GM12874 (cell line): ENCODE results near the gene FRMD3.

Experiments
- TF ChIP-seq, protein P1 (sequence below): IDR thresholded peaks from 2 replicates; pipeline ENCODE4 v1.5.1; 2011; ENCODE audit warnings: low read depth, mild to moderate bottlenecking, control low read depth, low read length, moderate library complexity; ENCODE audit not compliant: insufficient read depth

Gene FRMD3

DNA sequence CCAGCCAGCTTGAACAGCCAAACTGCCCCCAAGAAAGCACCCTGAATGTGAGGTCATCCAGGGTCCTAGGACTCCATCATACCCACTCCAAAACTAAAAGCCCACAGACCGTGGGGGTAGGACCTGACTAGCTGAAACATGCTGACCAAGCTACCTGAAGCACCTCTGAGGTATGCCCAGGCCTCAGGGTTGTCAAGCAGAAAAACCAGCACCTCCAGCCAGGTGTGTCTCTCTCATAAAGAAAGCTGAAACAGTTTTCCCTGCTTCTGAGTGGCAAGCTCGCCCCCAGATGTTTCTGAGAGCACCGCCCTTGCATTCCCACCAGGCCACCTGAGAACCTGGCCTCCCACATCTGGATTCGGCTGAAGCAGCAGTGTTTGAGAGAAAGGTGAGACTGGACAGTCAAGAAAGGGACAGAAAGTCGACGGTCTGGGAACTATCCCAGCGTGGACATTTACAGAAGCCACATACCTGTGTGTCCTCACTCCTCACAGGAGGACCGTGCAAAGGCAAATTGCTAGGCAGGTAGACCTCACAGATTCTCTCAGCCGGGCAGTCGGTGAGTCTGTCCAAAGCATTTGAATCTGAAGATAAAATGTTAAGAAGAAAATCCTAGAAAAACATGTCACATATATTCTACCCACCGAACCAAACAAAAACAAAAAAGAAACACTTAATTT is 319.6 kb downstream of the FRMD3 start:
- TF ChIP-seq, protein P1, sequence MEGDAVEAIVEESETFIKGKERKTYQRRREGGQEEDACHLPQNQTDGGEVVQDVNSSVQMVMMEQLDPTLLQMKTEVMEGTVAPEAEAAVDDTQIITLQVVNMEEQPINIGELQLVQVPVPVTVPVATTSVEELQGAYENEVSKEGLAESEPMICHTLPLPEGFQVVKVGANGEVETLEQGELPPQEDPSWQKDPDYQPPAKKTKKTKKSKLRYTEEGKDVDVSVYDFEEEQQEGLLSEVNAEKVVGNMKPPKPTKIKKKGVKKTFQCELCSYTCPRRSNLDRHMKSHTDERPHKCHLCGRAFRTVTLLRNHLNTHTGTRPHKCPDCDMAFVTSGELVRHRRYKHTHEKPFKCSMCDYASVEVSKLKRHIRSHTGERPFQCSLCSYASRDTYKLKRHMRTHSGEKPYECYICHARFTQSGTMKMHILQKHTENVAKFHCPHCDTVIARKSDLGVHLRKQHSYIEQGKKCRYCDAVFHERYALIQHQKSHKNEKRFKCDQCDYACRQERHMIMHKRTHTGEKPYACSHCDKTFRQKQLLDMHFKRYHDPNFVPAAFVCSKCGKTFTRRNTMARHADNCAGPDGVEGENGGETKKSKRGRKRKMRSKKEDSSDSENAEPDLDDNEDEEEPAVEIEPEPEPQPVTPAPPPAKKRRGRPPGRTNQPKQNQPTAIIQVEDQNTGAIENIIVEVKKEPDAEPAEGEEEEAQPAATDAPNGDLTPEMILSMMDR: no peak

DNA sequence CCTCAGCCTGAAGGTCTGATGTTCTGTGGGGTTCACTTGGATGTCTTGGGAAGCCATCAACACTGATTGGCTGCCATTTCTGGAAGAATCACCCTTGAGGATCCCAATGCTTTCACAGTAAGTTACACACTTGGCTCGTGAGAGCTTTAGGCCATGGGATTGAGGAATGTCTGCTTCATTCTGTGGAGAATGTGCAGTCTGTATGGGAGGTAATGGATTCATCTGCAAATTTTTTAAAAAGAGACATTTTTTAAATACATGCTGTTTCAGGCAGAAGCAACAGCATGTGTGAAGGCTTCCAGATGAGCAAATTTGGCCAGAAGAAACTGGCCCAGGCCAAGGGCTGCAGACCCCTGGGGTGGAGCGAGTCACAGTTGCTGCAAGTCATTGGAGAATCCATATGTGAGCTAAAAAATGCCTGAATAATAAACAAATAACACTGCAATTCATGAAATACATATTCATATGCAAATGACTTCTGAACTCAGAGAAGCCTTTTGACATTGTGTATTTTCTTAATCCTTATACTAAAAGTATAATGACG is 328.9 kb downstream of the FRMD3 start:
- TF ChIP-seq, protein P1: no peak

DNA sequence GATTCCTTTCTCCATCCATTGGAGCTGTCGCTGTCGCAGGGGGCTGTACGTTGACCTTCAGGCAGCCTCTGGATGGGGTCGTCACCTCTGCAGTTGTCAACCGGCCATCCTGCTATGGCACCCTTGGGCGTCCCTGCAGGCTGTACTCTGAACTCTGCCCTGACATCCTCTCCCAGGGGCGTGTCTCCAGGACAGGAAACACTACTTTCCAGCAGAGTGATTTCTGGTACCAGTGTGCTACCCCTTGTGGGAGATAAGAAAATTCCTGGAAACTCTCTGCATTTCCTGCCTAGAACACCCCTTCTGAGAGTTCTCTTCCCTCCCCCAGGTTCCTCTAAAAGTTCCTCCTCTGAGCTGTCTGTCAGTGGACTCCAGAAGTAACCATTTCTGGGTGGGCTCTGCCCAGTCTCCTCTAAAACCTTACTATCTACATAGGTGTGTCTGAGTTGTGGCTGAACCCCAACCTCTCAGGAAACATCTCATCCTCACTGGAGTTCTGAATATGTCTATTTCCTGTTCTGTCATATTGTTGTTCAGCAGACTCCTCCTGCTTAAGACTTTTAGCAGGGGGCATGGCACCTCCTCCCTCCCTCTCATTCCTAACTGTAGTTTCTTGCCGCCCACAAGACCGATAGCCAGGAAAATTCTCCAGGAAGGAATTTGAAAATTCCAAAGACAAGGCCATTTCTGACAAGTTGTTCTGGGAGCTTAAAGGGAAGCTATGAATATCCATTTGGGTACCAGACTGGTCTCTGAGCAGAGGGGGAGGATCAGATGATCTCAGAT is 329.9 kb downstream of the FRMD3 start:
- TF ChIP-seq, protein P1: no peak

DNA sequence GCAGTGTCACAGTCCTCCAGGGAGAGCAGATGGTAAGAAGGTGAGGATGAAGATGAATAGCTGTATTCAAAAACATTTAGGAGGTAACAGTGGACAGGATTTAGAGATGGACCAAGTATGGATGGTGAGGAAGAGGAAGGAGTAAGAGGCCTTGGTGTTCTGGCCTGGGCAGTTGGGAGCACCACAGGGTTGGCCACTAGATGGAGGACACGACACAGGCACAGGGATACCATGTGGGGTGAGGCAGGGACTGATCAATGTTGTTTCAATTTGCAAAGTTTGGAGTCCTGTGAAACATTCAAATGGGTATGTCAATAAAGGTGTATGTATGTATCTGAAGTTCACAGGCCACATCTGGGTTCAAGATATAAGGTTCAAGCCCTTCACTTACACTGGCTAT is 334.2 kb downstream of the FRMD3 start:
- TF ChIP-seq, protein P1: no peak

DNA sequence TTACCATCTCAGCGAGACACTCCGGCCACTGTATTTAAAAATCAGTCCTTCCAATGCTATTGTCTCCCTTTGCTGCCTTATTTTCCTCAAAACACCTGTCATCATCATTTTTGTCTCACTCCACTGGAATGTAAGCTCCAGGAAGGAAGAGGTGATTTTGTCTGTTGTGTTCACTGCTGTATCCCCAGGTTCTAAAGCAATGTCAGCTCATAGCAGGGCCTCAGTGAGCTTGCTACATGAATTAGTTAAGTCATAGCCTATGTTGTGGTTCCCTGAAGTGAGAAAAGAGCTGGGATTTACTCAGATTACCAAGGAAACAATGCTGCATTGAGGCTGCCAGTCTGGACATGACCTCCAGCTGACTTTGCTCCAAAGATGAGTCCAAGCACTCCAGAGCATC is 337.7 kb downstream of the FRMD3 start:
- TF ChIP-seq, protein P1: no peak

DNA sequence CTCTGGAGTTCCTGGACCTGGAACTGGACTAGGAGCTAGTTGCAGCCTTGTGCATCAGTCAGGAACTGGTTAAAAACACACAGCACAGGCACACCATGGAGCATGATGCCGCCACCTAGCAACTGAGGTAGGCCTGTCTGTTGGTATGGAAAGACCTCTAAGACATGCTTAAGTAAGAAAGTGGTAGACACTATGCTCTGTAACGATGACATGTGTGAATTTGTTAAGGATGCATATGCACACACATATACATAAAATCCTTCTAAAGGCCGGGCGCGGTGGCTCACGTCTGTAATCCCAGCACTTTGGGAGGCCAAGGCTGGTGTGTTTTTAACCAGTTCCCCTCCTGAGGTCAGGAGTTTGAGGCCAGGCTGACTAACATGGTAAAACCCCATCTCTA is 338.4 kb downstream of the FRMD3 start:
- TF ChIP-seq, protein P1: no peak

DNA sequence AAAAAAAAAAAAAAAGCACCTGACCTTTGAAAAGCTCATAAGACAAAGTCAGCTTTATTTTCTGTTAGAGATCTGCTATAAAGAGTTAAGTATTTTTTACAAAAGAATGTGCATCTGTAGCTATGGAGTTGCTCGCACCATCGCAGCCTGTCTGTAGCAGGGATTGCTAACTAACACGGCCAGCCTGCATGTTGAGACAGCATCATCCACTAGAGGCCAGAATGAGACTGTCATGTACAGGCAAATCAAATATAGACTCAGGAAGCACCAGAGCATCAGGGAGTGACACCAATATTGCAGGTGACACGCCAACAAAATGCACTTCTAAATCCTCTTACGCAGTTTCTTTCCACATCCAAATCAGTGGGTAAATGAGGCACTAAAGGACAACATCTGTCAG is 339.0 kb downstream of the FRMD3 start:
- TF ChIP-seq, protein P1: no peak; the same call in 1 of the 2 replicates
